D341Med (cell line): ENCODE measurements around the gene SH3PXD2A.

Experiments
- DNase-seq: peaks from one replicate; pipeline ENCODE4 v3.0.0; 2012; ENCODE audit warnings: low spot score

Gene SH3PXD2A

DNA sequence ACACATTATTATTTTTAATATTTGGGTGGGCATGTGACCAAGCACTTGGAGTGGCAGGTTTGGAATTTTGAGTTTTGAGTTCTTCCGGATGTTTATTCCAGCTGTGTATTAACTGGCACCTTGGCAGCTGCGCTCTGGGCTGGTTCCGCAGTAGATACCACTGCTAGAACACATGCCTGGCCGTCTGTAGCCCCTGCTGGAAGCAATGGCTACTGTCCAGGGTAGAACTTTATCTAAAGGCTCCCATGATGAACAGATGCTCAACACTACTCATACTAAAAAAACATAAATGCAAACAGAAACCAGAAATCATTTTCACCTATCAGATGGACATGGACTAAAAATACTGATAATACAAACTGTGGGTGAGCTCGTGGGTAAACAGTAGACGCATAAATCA is 19.4 kb upstream of the SH3PXD2A start:
- no peak for DNase-seq

DNA sequence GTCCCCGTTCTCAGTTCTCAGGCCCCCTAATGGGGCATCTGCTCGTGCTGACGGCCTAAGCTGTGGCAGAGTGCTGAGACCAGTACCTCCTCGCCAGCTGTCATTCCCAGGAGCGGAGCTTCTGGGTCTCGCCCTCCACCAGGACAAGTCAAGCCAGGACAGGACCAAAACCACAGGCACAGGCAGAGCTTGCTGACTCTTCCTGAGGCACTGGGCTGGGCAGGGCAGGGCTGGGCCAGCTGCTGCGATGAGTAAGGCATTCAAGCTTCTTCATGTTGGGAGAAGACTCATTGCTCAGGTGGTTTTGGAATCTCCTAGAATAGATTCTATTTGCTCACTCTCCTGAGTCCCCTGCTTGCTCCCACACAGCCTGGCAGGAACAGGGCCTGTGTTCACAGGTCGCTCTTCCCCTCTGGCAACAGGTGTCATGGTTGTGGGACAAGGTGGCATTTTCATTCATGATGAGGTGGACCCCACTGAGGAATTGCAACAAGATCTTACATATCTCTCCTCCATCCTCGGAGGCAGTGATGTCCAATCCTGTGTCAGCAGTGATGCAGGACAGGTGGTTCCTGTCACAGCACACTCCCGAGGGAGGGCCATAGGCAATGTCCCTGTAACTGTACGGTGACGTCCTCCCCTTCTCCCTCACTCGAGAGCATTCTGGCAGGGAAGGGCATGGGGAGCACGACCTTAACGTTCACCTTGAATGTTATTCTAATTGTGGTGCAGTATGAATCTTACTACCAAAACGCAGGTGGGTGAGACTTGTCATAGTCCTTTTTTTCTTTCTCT is 17.0 kb upstream of the SH3PXD2A start:
- DNase-seq: no peak

DNA sequence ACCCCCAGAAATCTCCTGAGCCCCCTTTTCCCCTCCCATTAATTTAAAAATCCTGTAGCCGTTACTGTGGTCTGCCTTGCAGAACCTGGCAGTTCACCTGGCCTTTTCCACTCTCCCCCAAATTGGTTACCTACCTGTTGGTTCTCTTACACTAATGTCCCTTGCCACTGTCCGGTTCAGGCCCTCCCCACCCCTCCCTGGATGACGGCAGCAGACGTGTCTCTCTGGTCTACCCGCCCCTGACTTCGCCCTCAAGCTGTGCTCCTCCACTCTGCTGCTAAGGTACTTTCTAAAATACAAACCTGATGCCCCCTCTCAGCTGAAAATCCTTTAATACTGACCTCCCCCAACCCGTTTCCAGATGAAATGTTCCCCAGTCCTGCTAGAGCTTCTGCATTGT is 15.6 kb upstream of the SH3PXD2A start:
- no peak for DNase-seq

DNA sequence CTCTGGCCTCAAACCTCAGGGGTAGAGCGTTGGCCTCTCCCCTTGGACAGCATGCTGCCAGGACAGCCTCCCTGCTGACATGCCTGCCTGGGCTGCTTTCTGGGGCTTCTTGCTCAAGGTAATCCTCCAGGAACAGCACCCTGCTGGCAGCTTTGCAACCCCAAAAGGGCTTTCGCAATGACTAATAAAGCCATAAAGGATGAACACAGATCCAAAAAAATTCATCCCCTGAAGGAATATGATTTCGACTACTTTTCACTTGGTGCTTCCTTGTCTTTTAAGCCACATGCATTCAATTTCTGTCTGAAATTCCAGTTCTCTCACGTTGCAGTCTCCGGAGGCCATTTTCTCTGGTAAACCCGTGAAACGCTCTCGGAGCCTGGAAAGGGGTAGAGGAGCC is 15.1 kb upstream of the SH3PXD2A start:
- no peak for DNase-seq

DNA sequence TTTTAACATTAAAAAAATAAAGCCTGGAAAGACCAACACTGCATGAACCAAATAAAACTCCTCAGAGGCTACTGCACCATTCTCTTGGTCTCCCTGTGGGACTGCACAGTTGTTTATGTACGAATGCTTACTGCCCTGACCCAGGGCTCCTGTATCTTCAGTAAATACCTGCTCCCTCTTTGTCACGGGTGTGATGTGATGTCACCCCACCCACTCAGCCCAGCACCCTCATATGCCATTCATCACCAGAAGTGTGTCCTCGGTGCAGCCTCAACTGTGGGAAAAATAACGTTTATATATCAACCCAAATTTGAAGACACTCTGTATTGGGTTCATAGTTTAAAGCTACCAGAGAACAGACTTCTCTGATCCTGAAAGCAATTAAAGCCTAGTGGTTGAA is 14.0 kb upstream of the SH3PXD2A start:
- DNase-seq: no peak

DNA sequence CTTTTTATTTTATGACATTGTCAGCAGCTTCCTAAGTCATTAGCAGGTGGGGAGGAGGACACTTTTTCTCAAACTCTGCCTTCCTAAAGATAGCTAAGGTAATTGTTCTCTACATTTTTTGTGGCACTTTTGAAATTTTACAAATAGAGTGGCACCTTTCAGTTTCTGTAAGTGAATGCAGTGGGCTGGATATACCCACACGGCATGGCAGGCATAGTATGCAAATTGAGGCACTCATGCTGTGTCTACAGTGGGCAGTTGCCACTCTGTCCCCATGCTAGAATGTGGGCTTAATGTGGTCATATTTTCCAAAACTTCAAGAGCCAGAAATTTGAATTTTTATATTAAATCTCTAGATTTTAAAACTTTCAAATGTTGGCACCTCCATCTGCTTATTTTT is 12.8 kb upstream of the SH3PXD2A start:
- DNase-seq: no peak

DNA sequence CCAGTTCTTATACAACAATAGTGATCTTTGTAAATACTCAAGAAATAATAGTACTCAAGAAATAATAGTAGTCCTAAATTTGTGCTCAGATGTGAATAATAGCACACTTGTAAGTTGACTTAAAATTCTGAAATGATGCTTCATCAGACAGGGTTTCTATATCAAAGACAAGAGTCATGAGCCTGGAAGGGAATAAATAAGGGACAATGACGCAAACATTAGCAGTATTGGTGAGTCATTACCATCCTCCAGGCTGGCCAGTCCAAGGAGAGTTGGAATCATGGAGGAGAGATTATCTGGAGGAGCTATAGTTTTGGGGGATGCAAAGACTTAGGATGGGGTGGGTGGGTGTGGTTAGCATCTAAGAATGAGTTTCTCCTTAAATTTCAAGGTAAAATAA is 6.1 kb upstream of the SH3PXD2A start:
- no peak for DNase-seq

DNA sequence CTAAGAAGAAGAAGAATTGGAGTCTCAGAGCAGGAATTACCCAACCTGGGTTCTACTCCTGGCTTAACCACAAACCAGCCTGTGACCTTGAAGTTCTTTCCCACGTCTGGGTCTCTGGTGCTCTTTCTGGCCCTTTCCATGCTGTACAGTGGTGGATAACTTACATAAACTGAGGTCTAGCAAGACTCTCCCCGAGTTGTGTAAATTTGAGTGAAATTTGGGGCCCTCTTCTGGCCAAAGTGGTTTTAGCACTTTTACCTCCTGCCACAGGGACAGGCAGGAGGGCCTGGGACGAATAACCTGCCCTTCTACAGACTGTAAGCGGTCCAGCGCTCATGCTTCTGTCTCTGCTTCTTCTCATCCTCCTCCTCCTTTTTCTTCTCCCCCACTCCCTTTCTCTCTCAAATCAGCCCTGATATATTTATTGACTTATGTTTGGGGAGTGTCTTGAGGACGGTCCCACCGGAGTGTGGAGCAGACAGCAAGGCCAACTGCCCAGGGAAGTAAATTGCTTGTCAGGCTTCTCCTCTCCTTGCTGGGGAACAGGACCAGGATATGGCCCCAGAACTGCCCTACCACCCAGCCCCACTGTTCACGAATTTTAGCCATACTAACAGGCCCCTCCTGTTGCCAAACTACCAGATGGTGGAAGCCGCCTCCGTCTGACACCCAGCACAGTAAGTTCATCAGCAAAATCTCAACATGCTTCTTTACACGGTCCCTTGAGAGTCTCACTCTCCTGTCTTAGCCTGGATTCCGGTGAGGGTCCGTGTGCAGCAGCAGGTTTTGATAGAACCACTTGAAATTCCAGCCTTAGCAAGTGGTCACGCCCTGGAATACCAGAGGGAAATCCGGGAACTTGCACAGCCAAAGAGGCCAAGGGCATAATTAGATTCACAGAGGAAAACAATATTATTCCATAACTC is 4.0 kb upstream of the SH3PXD2A start:
- peak; percentile 60 for DNase-seq

DNA sequence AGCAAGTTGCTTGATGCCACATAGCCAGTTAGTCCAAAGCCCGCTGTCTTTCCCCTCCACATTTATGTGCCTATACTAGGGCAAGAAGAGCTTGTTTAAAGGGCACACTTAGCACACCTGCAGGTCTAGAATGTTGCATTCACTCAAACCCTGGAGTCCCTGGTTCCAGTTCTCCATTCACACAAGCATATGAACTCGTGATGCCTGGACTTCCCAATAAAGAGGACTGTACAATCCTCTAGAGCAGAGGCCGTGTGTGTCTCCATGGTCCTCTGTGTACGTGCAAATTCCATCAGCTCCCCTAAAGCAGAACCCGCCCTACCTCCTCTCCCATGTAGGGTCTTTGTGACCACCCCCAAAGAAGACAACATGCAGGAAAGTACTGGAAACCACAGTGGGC is 3.0 kb upstream of the SH3PXD2A start:
- no peak for DNase-seq

DNA sequence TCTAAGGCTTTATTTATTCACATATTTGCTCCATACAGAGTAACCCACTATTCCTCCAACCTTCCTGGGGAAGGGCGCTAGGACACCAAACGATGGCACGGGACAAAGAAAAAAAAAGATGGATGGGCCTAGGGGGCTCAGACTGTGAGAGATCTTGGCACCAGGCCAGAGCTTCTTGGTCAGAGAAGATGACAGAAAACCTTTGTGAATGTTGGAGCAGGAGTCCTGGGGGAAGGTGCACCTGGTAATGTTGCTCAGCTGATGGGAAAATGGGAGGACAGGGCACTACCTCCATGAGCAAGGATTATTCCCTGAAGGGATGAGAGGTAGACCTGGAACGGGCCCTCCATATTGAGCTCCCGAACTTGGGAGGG is 1.4 kb upstream of the SH3PXD2A start:
- DNase-seq: no peak

DNA sequence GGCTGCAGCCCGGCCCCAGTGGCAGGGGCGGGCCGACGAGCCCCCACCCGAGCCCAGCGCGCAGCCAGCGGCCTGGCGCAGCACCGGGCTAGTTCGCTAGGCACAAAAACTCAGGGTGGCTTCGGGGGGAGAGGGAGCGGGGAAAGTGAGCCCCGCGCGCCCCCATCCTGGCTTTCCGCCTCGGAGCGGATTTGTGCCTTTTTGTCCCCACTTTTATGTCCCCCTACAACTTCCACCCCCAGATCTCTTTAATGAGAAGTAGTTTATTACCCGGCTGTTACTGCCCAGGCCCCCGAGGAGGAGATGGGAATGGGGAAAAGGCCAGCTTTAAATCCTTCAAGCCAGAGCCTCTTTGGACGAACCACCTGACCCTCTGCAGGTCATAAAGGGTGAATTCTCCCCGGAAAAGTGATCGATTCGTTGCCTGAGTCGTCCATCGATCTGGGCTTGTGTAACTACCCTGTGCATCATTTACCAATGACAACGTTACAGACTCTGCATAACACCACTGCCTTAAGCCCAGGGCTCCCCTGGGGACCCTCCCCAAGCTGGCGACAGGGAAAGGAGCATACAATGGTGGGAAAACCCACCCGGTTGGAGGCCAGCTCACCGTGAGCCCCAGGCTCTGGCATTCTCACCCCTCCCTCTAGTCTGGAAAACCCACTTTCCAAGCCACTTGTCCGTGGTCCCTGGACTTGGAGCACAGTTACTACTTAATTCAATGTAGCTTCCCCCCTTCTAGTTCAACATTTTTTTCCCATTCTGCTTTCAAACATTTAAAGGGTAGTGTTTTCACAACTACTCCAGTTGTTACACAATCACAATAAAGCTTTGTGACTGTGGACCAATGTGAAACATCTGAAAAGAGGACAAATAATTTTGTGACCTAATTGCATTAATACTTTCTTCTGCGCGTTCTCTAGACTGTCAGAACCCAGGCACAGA is 748 bp upstream of the SH3PXD2A start:
- no peak for DNase-seq

DNA sequence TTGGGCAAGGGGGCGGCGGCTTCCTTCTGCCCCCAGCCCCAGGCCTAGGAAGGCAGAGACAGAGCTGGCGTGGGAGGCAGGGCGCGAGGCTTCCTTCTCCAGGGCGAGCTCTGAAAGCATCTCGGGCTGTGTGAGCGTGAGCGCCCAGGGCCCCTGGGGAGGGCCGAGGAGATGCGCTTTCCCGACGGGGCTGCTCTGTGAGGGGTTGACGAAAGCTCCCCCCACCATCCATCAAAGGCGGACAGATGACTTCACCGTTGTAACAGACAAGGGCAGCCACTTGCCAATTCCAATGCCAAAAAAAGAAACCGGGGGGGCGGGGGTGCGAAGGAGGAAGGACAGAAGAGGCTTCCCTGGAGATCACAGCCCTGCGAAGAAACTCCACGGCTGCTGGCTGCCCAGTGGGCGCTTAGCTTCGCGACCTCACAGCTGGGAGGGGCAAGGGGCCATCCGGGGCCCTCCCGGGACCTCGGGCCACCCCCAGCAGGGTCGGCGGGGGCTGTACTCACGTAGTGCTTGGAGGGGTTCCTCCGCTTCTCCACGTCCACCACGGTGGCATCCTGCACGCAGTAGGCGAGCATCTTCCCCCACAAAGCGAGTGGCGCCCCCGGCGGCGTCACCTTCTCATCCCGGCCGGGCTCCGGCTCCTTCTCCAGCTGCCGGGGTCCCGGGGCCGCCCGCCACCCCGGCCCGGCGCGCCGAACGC is 537 bp downstream of the SH3PXD2A start:
- peak; percentile 55 for DNase-seq

DNA sequence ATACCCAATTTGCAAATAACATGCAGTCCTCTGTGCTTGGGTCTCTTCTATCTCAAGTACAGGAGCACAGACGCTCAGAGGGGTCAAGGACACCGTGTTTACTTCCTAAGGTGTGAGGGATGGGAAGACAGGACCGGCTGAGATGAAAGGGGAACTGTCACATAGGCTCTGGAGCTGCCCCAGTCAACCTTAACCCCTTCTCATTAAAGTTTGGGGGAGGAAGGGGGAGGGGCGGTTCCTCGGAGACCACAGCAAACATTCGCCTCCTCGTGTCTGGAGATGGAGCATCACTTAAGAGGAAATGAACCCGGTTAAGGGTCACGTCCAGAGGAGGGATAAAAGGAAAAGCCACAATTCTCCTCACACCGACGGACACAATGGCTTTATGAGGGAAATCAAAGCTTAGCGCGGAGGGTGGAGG is 1.1 kb downstream of the SH3PXD2A start:
- no peak for DNase-seq

DNA sequence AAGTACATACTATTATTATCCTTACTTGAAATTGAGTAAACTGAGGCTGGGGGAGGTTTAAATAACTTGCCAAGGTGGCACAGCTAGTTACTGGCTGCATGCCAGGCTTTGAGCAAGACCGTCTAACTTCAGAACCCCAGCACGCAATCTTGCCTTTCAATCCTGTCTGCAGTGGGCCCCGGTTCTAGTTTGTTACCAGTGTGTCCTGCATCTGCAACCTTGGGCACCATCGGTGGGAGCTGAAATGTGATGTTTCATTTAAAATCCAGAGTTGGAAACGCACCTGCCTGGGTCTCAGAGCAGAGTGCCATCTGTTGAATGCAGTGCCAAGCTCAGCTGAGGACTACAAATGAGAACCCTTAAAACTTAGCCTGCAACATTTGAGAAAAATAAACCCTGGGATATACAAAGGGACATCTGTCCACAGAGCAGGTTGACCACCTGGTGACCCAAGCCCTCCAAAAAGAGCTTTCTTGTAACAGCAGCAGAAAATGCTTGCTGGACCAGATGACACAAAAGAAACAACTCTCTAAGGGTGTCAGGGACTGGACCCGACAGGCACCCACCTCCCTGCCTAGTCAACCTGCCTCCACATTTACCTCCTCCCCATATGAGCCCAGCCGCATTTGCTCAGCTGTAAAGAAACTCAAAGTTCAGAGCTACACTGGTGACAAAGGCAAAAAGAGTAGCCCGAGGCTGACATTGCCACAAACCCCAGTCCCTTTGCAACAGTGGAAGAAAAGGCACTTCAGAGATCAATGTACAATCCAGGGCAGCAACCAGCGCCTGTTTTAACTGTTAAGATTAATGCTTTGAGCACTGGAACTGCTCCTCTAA is 1.7 kb downstream of the SH3PXD2A start:
- no peak for DNase-seq

DNA sequence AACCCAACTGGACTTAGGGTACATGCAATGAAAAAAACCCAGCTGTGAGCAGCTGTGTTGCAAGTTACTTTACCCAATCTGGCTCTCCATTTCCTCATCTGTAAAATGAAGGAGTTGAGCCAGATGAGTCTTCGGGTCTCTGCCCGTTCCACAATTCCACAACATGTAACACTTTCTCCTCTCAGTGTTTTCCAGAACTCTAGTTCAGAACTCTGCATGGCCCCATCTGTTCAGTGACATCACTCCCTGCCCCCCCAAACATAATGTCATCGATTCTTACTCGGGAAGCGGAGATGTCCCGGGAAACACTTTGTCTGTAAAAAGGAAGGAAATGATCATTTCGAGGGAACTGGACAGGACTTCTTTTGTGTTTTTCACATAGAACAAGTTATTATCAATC is 2.5 kb downstream of the SH3PXD2A start:
- no peak for DNase-seq

DNA sequence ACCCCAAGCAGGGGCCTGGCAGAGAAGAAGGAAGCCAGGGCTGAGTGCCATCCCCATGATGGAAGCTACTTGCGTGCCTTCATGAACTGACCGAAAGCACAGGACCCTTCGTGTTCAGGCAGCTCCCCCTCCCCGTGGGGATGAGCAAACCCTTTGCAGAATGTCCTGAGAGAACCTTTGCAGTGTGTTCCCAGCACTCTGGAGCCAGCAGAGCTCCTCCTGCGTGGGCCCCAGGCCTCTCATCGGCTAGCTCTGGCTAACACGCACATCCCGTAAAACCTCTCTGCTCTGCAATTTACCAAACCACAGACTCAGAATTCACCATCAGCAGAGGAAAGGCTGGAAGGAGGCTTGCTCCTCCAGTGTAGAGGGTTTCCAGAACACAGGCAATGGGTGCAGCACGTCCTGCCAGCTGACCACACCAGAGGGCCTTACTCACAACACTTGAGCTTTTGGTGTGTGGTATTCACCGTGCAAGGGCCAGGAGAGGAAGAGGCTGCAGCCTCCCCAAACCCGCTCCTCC is 3.1 kb downstream of the SH3PXD2A start:
- no peak for DNase-seq

DNA sequence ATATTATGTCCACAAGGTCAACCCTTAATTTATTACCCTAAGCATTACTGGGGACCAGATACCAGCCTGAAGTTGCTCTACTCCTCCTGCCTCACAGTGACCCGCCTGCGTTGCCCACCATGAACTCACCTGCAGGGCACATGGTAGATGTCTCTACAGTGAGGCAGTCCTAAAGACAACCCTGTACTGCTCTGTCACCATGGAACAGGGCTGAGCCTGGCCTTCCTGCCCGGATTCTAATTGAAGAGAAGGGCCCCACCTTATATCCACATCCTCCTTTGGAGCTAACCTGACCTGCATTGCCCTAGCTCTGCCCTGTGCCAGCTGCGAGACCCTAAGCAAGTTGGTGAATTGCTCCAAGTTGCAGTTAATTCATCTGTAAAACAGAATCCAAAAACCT is 4.1 kb downstream of the SH3PXD2A start:
- no peak for DNase-seq

DNA sequence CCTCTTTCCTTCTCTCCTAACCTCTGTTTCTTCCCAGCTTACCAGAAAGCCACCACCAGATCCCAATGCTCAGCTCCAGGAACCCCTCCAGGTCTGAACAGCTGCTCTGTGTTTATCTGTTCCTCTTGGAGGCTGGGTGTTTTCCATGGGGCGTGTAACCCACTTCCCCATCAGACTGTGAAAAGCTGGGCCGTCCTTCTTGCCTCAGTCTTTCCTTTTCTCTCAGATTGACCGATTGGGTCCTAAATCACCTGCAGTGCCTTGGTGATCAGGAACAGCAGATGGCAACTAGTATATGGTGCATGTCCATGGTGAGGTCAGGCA is 4.8 kb downstream of the SH3PXD2A start:
- no peak for DNase-seq

DNA sequence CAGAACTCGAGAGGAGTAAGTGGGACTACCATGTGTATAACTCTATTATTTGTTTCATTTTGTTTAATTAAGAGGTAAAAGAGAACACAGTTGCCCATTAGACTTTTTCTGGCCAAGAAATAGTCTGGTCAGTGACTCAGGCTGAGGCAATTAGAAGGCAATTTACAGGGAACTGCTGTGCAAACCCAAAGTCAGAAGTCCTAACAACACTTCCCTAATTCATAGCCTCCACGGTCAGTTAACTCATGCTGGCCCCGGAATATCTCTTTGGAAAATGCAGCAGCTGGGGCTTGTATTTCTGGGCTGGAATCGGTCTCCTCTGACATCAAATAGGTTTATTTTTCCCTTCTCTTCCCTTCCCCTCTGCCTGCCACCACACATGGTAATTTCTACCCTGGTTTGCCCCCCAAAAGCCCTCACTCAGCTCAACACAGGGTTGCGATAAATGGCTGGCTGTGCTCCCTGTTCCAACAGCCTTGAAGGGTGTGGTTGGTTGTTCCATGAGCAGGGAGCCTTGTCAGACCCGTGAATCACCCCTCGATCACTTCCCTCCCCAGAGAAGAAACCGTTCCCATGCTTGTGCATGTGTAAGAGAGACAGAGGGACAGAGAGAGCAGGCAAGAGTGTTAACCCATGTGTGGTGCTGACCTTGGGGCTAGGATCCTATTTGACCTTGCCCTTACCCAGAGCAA is 5.3 kb downstream of the SH3PXD2A start:
- DNase-seq: no peak
